ENCODE results near the gene TTC9C.
"Not testable (repeated sequence)": the region's sequence is repeated elsewhere in the genome, so short reads cannot be mapped to it uniquely, and the experiment has no call there.

Gene TTC9C

DNA sequence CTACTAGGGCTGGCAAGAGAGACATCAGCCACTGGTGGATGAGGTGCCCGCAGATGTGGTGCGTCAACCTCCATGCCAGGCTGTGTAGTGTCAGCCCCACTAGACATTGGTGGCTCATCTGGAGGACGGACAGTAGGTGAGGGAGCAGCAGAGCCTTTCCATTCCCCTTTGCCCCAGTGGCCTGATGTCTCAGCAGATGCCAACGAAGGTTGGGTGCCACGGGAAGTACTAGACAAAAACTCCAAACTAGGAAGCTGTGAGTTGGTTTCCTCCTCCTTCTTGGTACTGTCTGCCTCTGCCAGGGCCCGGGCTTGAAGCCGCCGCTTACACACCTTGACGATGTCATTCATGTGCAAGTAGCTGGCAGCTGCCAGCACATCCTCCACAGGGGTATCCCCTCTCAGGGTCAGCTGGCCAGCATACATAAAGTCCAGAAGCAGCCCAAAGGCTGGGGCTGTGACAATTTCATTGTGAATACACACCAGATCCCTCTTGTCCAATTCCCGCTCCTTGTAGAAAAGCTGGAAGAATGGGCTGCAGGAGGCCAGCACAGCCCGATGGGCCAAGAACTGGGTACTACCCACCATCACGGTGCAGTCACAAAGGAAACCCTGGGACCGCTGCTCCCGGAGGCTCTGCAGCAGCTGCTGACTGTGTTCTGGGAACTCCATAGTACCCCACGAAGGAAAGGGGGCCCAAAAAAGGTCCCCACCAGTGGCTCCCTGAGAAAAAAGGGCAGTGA lies 24.9 kb downstream of the TTC9C start:
- peak; percentile 19 for DNase-seq

DNA sequence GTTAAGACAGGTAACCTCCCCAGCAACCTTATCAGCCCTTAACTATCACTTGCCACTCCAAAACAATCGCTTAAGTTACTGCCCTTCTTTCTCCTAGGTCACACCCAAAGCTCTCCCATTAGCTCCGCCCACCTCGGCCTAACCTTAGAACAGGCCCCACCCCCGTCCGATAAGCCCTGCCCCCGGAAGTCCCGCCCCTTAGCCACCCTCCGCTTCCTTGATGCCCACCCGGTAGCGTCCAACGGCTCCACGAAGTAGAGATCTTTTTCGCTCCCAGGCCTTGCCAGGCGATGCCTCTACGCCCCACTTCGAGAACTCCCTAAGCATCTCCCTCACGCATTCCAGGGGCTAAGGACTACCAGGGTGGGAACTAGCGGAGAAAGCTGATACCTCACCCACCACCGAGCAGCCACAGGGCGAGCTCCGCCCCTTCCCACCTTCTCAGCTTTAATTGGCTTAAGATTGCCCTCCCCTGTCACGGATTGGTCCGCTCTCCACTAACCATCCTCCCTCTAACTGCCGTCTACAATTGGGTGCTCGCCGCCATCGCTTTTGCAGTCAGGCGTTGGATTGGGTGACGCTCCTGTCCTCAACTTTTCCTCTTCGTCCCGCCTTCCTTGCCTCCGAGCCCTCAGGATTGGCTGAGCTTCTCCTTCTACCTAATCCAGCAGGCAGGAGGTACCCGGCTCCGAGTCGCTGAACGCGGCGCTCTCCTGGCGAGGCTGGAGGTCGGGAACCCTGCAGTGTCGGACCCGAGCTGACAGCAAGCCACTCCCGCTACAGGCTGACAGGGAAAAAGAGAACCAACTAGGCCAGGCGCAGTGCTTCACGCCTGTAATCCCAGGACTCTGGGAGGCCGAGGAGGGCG lies 25.7 kb downstream of the TTC9C start, which contains the start of gene ZBTB3:
Gene ZBTB3, minus strand, starts transcription at position 425 of the 868 bp plus-strand sequence. CDS start 496 bp downstream, outside the sequence.
- peak; percentile 98 for DNase-seq

DNA sequence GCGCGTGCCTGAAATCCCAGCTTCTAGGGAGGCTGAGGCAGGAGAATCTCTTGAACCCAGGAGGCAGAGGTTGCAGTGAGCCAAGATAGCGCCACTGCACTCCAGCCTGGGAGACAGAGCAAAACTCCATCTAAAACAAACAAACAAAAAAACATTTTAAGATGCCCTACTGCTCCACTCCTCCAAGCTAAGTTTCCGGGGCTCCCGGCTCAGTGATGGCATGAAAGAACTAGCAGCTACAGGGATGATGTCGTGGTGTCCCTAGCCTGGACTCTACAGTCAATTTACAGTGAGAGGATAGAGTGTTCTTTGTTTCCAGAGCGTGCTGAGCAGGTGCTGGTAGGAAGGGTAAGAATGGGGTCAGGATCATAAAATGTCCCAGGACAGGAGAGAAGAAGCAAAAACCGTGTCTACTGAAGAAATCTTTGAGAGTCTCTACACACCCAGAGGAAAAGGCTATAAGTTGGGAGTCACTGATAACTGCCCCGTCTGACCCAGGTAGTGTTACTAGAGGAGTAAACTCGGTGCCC lies 26.9 kb downstream of the TTC9C start:
- DNase-seq, result no peak

DNA sequence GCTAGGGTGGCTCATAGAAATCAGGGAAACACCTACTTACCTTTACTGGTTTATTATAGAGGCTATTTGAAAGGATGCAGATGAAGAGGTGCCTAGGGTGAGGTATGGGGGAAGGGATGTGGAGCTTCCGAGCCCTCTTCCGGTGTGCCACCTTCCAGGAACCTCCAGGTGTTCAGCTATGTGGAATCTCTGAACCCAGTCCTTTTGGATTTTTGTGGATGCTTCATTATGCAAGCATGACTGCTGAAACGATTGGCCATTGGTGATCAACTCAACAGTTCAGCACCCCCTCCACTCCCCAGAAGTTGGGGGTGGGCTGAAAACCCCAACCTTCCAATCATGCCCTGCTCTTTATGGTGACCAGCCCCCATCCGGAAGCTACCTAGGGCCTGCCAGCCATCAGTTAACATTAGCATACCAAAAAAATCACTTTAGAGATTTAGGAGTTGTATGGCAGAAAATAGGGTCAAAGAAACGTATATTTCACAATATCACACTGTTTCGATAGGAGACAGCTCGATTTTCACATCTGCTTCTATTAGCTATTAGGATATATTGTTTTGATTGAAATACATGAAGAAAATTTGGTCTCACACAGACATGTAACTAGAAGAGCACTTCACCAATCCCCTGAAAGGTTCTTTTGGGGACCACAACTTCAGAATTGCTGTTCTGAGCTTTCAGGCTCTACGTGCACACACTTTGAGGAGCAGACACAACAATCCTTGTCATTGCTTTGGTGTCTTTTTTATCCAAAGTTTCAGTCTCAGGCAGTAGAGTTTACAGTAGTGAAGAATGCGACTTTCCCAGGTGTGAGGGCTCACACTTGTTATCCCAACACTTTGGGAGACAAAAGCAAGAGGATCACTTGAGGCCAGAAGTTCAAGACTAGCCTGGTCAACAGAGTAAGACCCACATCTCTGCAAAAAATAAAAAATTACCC lies 29.8 kb downstream of the TTC9C start:
- DNase-seq, result no peak

DNA sequence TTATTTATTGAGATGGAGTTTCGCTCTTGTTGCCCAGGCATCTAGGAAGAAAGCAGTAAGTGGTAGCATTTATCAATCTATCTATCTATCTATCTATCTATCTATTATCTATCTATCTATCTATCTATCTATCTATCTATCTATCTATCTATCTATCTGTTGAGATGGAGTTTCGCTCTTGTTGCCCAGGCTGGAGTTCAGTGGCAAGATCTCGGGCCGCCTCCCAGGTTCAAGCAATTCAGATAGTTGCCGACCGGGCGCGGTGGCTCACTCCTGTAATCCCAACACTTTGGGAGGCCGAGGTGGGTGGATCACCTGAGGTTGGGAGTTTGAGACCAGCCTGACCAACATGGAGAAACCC lies 32.6 kb downstream of the TTC9C start:
- not testable (repeated sequence) for DNase-seq

DNA sequence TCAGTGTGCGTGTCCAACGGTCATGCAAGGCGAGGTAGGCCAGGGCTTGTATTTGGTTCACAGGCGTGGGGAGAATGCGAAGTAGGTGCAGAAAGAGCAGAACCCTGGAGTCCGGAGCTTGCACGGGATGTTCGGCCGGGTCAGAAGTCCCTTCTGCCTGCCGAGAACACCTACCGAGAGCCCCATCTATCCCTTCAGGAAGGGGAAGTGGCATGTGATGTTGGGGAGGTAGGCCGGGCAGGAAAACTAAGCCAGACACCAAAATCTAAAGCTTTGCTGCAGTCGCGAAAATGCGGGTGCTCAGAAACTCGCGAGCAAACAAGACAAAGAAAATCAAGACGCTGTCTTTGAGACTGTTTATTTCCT lies 42.5 kb downstream of the TTC9C start:
- DNase-seq, result no peak

DNA sequence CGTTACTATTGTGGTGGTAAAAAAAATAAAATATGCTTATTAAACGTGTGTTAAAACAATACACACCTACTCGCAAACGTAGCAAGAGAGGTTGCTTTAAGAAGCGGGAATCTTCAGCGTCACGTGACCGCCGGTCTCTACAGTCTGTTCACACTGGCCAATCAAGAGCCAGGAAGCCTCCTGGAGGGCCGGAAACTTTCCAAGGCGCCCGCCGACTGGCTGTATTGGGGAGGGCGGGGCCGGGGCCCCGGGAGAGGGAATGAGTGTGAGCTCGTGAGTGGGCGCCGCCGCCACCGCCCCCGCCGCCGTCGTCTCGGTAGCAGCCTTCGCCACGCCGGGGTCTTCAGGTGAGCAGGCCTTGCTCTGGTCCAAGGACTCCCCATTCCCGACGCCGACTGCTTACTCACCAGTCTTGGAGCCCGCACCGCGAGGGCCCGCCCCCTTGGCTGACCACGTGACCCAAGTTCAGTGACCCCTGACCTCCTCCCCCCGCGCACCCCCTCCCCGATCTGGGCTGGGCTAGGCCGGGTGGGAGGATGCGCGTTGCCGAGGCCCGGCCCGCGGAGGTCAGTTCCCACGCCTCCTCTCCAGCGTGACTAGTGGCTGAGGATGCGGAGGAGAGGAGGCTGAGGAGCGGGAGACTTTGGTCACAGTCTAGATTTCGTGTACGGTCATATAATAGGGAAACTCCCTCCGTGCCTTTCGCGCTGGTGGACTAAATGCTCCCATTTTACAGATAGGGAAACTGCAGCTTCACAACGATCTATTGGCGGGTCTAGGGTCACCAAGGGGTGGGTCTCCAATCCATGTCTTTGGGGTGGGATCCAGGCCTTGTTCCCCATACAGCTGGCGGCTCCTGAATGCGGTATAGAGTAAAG lies 43.1 kb downstream of the TTC9C start, which contains the start of gene TAF6L:
Gene TAF6L, plus strand, starts transcription at position 253 of the 878 bp plus-strand sequence. CDS start 4,388 bp downstream, outside the sequence.
- DNase-seq, result peak; percentile 96

DNA sequence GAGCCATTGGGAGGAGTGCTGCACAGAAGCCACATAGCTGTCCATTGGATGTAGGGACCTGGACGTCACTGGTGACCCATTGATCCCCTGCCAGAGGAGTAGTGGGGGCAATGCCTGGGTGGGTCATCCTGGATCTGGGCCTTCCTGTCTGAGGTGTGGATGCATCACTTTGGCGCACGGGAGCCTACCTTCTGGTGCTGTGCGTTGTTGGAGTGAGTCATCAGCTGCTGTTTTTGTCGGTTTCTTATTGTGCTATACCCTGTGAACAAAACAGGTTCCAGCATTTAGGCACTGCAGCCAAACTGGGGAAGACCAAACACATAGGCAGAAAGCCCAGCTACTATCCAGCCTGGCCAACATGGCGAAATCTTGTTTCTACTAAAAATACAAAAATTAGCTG lies 46.1 kb downstream of the TTC9C start:
- DNase-seq, result no peak

DNA sequence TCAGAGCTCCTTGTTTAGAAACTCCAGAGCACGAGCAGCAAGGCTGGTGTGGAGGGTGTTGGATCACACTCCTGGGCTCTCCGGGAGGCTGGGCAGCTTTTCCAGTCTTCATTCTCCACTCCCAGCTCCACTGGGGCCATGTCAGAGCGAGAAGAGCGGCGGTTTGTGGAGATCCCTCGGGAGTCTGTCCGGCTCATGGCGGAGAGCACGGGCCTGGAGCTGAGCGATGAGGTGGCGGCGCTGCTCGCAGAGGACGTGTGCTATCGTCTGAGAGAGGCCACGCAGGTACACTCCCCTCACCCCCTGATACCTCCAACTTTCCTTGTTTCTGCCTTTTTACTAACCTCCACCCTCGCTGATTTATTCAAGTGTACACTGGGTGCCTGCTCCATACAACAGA lies 47.4 kb downstream of the TTC9C start:
- no peak for DNase-seq

DNA sequence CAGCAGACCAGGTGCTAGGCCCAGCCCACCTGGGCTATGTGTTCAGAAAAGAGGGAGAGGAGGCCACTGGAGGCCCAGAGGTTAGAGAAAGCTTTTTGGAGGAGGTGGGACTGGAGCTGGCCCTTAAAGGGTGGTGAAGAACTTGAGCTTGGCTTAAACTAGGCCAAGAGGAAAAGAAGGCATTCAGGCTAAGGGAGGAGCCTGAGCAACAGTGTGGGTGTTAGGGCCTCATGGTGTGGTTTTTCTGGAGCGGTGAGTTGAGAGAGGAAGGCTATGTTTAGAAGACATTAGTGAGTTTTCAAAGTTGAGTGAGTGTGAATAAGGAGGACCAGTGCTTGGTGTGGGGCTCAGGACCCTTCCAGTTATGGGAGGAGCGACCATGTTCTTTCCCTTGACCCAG lies 49.1 kb downstream of the TTC9C start:
- no peak for DNase-seq

DNA sequence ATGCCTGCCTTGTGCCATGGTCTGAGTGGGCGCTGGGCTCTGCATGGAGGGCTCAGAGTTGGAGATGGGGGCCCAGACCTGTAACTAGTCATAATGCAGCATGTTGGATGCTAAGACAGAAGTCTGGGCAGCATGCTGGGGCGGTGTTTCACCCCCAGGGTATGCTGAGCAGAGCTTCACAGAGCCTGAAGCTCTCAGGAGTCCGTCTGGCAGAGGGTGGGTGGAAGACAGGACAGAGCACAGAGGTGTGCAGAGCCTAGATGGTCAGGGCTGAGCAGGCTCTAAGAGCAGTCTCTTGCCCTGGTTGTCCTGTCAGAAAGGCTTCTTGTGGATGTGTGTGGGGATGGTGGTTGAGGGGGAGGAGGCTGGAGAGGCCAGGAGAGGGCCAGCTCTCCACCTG lies 50.2 kb downstream of the TTC9C start:
- DNase-seq, result no peak

DNA sequence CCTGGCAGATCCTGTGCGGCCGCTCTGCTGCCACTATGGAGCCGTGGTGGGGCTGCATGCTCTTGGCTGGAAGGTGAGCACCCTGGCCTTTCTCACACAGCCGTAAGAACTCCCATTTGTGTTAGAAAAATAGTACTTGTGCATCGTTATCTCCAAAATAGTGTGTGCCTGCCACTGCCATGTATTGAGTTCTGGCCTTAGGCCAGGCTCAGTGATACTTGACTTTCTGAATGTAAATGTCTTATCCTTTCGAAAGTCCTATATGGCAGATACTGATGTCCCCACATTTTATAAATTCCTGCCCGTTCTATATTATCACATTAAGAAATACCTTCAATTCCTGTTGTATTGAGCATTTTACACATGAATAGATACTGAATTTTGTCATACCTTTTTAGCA lies 54.5 kb downstream of the TTC9C start:
- DNase-seq, result no peak

DNA sequence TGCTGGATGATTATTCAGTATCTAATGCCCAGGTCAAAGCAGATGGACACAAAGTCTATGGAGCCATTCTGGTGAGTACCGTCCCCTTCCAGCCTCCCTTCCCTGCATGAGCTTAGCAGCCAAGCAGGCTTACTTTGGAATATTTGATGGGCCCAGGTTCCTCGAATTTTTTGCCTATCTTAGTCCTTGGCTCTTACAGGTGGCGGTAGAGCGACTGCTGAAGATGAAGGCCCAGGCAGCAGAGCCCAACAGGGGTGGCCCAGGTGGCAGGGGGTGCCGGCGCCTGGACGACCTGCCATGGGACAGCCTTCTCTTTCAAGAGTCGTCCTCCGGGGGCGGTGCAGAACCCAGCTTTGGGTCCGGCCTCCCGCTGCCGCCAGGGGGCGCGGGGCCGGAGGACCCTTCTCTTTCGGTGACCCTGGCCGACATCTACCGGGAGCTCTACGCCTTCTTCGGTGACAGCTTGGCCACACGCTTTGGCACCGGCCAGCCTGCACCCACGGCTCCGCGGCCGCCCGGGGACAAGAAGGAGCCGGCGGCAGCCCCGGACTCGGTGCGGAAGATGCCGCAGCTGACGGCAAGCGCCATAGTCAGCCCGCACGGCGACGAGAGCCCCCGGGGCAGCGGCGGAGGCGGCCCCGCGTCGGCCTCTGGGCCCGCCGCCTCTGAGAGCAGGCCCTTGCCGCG lies 58.2 kb downstream of the TTC9C start:
- peak; percentile 89 for DNase-seq

DNA sequence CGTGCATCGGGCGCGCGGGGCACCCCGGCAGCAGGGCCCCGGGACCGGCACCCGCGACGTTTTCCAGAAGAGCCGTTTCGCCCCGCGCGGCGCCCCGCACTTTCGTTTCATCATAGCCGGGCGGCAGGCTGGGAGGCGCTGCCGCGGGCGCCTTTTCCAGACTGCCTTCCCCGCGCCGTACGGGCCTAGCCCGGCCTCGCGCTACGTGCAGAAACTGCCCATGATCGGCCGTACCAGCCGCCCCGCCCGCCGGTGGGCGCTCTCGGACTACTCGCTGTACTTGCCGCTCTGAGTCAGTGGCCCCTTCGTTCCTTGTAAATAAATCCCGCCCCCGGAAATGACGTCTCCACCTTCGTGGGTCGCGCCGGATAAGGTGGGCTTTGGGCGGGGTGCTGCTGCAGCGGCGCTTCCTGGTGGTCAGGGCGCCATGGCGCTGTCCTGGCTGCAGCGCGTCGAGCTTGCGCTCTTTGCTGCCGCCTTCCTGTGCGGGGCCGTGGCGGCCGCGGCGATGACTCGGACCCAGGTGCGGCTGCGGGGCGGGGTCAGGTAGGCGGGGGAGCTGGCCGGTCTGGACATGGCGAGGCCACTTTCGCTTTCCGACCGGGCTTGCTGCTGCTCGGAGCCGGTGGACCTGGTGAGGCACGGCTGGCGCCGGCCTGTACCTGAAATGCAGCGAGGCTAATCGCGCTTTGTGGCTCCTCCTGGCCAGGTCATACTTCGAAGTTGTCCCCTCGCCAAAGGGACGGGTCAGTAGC lies 58.9 kb downstream of the TTC9C start, which contains the start of gene TMEM179B:
Gene TMEM179B, plus strand, starts transcription at position 398 of the 755 bp plus-strand sequence. Its CDS starts 30 bp downstream, at position 428.
- DNase-seq, result peak; percentile 99
